Measurements from ENCODE around the gene TPPP3. TPM values are rescaled to one million over a fixed set of nuclear protein-coding genes. Genes with fewer than 3 reads are reported as not detected.

TPPP3 gene
- total RNA-seq, 1 donor from 2014 or later, result 123 TPM

DNA sequence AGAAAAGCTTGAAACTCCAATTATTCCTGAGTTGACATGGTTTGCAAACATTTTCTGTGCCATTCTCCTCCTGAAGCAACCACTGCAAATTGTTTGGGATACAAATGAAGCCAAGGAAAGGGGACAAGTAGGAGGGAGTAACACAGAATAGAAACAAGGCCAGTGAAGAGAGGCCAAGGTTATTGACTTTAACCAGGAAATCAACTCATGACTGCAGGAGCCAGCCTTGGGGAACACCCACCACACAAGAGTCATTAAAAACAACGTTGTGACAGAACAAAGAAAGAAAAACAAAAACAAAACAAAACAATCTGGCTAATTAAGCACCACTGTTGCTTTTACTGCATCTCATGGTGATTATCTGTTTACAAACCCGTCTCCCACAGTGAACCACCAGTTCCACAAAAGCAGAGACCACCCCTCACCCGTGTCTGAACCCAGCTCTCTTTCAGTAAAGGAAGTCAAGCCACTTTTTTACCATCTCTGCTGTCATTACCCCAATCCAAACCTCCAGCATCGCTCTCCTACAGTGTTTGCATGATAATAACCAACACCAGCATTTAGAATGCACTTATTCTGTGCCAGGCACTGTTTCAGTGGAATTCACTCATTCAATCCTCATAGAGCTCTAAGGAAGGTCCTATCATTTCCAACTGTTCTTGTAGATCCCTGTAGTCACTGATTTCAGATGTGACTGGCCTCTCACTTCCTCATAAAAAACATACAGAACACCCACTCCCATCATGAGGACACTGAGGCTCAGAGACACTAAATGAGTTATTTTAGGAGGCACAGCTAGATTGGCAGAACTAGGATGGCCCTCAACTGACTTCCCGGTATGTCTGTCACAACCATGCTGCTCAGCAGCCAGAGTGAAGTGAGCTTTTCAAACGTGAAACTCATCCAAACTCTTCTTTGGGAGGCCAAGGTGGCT, 20.9 kb upstream of the TPPP3 start:
- Histone ChIP-seq H3K27me3 (ENCODE audit: low read depth) (no peaks in the 10 kb centered on the region), H3K9me3 (no peaks in the 10 kb centered on the region), H3K4me1 (peaks cover 26% of the 10 kb centered on the region), H3K4me3 (no peak overlapping the region), H3K36me3 (no peaks in the 10 kb centered on the region), H3K27ac (no peak overlapping the region)
- ATAC-seq (no peak), DNase-seq (no peak)
- TF ChIP-seq, protein P1, sequence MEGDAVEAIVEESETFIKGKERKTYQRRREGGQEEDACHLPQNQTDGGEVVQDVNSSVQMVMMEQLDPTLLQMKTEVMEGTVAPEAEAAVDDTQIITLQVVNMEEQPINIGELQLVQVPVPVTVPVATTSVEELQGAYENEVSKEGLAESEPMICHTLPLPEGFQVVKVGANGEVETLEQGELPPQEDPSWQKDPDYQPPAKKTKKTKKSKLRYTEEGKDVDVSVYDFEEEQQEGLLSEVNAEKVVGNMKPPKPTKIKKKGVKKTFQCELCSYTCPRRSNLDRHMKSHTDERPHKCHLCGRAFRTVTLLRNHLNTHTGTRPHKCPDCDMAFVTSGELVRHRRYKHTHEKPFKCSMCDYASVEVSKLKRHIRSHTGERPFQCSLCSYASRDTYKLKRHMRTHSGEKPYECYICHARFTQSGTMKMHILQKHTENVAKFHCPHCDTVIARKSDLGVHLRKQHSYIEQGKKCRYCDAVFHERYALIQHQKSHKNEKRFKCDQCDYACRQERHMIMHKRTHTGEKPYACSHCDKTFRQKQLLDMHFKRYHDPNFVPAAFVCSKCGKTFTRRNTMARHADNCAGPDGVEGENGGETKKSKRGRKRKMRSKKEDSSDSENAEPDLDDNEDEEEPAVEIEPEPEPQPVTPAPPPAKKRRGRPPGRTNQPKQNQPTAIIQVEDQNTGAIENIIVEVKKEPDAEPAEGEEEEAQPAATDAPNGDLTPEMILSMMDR (IDR thresholded peaks at IDR 0.05), result no peak
- intact Hi-C loops (cut with DNase I), result no loop called here

DNA sequence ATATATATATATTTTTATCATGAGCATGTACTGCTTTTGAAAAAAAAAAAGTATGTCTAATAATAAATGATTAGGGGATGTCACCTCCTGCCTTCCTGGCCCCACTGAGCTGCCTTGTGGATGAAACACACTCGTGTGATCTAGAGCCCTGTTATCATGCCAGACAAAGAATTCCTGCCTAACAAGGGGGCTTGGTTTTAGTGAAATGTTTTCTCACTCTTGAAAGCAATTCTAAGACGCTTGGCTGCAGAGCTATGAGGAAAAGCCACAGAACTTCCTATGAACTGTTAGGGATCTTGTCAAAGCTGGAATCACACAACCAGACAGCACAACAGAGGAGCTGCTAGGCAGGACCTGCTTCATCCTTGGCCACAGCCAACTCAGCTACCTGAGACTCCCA, 19.0 kb upstream of the TPPP3 start:
- TF ChIP-seq, protein P1 (IDR thresholded peaks at IDR 0.05), result no peak
- no peaks in the 10 kb centered on the region for H3K9me3 ChIP-seq
- no peaks in the 10 kb centered on the region for H3K27me3 ChIP-seq (ENCODE audit: low read depth)
- ATAC-seq, result no peak
- H3K4me3 ChIP-seq, result no peak overlapping the region
- H3K4me1 ChIP-seq, result peaks cover 26% of the 10 kb centered on the region
- no peak for DNase-seq
- H3K27ac ChIP-seq, result no peak overlapping the region
- H3K36me3 ChIP-seq, result no peaks in the 10 kb centered on the region
- intact Hi-C loops (cut with DNase I), result no loop called here

DNA sequence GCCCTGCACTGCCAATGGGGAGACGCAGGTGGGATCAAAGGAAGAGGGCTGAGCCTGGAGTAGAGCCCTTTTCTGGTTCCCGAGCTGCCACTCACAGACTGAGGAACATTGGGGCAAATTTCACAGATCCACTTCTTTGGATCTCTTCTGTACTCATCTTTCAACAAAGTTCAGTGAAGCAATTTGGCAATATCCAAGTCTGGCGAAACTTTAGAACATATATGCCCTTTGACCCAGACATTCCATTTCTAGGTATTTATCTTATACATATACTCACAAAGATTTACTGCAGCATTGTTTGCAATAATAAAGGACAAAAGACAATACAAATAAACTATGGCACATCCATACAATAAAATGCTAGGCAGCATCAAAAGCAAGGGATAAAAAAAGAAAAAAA, 18.0 kb upstream of the TPPP3 start:
- TF ChIP-seq, protein P1 (IDR thresholded peaks at IDR 0.05), result no peak
- H3K9me3 ChIP-seq, result no peaks in the 10 kb centered on the region
- DNase-seq (no peak), ATAC-seq (no peak)
- H3K4me3 ChIP-seq, result no peak overlapping the region
- no peaks in the 10 kb centered on the region for H3K27me3 ChIP-seq (ENCODE audit: low read depth)
- no peak overlapping the region for H3K27ac ChIP-seq
- peaks cover 20% of the 10 kb centered on the region for H3K4me1 ChIP-seq
- intact Hi-C loops (cut with DNase I), result no loop called here
- no peaks in the 10 kb centered on the region for H3K36me3 ChIP-seq

DNA sequence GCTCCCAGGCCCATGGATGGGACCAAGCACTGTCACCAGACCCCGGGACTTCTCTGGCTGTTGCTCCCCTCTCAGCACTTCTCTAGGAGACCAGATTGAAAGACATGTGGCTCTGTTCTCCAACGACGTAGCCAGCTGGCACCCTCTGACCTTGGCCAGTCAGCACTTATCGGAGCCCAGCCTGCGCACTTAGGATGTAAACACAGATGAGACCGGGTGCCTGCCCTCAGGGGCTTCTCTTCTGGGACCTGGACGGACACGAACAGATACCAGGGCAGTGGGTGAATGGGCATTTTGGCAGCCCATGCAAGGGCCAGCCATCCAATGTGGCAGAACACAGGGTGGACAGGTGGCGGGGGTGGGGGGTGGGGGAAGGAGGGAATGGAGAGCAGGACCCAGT, 16.3 kb upstream of the TPPP3 start:
- Histone ChIP-seq H3K4me1 (peaks cover 8% of the 10 kb centered on the region), H3K27me3 (ENCODE audit: low read depth) (no peaks in the 10 kb centered on the region), H3K4me3 (no peak overlapping the region), H3K27ac (no peak overlapping the region), H3K36me3 (no peaks in the 10 kb centered on the region), H3K9me3 (no peaks in the 10 kb centered on the region)
- TF ChIP-seq, protein P1 (IDR thresholded peaks at IDR 0.05), result no peak
- ATAC-seq (no peak), DNase-seq (no peak)
- intact Hi-C loops (cut with DNase I), result no loop called here

DNA sequence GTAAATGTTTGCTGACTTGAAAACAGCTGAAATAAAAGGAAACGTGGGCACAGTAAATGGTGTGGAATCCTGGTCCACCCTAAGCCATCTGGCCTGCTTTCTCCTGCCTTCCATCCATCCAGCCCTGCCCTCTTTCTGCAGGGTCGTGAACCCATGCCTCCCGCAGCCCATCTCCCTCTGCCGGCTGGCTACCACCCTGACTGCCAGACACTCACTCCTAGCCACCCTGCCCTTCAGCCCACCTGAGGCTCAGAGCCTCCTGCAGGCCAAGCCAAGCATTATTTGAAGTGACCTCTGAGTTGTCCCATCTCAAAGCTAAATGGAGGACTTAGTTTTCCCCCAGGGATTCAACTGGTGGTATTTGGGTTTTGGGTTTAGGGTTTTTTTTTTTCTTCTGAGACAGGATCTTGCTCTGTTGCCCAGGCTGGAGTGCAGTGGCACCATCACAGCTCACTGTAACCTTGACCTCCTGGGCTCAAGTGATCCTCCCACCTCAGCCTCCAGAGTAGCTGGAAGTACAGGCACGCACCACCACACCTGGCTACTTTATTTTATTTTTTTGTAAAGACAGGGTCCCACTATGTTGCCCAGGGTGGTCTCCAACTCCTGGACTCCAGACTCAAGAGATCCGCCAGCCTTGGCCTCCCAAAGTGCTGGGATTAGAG, 14.6 kb upstream of the TPPP3 start:
- Histone ChIP-seq H3K4me3 (no peak overlapping the region), H3K4me1 (peaks cover 15% of the 10 kb centered on the region), H3K27me3 (ENCODE audit: low read depth) (no peaks in the 10 kb centered on the region), H3K9me3 (no peaks in the 10 kb centered on the region), H3K27ac (no peak overlapping the region), H3K36me3 (no peaks in the 10 kb centered on the region)
- intact Hi-C loops (cut with DNase I), result no loop called here
- DNase-seq (no peak), ATAC-seq (no peak)
- TF ChIP-seq, protein P1 (IDR thresholded peaks at IDR 0.05), result no peak

Measured in lower lobe of right lung (tissue), 2 donors.